ENCODE results near the gene TPST2. TPM values are rescaled to one million over a fixed set of nuclear protein-coding genes. Genes with fewer than 3 reads are reported as not detected.

Gene TPST2
- total and polyA plus RNA-seq, 9 of the 15 experiments (the other 6 are each of a cell fraction or from before 2014, with no cell fraction given), result 14.2 to 123 (median 60.1) TPM

DNA sequence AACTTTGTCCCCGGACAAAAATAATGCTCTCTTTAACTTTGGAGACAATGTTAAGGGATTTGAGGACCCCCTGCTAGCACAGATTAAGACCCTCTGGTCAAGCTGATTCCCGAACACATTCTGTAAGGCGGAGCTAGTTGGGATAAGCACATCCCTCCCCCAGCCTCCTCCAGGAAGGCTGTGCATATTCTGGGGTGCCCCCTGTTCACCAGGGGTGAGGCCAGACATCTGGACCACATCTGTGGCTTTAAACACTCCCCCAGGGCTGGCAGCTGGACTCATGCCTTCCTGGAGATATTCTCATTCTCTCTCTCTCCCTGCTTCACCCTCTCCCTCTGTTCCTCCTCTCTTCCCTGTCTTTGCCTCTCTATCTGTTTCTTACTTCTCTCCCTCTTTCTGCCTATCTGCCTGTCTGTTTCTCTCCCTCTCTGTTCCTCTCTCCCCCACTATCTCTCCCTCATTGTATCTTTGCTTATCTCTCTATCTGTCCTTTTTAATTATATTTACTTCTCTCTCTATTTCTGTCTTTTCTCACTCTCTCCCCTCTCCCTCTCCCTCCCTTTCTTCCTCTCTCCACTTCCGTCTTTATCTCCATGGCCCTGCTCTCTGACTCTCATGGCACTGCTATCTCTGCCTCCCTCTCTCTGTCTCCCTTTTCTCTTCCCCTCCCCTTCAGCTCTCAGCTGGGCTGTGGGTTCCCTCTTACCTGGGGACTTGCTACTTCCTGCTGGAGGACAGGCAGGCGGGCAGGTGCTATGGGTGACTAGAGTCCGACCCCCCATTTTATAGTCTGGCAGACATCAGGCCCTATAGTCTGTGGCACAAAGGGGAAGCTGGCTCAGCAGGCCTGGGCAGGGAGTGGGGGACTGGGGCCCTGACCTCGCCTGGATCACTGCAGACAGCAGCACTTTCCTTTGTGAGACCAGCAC lies 27.6 kb upstream of the TPST2 start, which contains the start of gene CRYBB1 (continued):
- TF ChIP-seq MEF2A (IDR thresholded peaks at IDR 0.05; ENCODE audit: control insufficient read depth, low read depth, low read length) (no peak), NFRKB (IDR thresholded peaks at IDR 0.05; ENCODE audit: low read depth) (peak; percentile 80; the same call in 1 of the 2 replicates), ZNF347 (CRISPR knock-in tag; IDR thresholded peaks at IDR 0.05; ENCODE audit: low read depth) (no peak), THRAP3 (IDR thresholded peaks at IDR 0.05; ENCODE audit: borderline replicate concordance) (peak; percentile 72; the same call in 1 of the 2 replicates), SETDB1 (IDR thresholded peaks at IDR 0.05; ENCODE audit: low read length) (no peak), MXI1 (IDR thresholded peaks at IDR 0.05; ENCODE audit: low read depth, low read length) (no peak), LEF1 (IDR thresholded peaks at IDR 0.05) (peak; percentile 38; the same call in 1 of the 2 replicates), ZNF780A (CRISPR knock-in tag; IDR thresholded peaks at IDR 0.05) (no peak), TAL1 (IDR thresholded peaks at IDR 0.05) (peak; percentile 34; the same call in 1 of the 2 replicates), GATAD2A (IDR thresholded peaks at IDR 0.05) (peak; percentile 74; the same call in 1 of the 2 replicates), CBX1 (IDR thresholded peaks at IDR 0.05; ENCODE audit: low read depth) (no peak), EP400 (IDR thresholded peaks at IDR 0.05) (peak; percentile 29; the same call in 1 of the 2 replicates), PRMT5 (CRISPR knock-in tag; IDR thresholded peaks at IDR 0.05) (no peak), FOXO4 (CRISPR knock-in tag; IDR thresholded peaks at IDR 0.05) (no peak), NCOR1 (IDR thresholded peaks at IDR 0.05) (peak; percentile 60), XRCC4 (IDR thresholded peaks at IDR 0.05; ENCODE audit: extremely low read depth, insufficient read depth, insufficient read length) (no peak), ZKSCAN1 (IDR thresholded peaks at IDR 0.05; ENCODE audit: low read depth, low read length) (no peak)
- TF ChIP-seq, protein P1, sequence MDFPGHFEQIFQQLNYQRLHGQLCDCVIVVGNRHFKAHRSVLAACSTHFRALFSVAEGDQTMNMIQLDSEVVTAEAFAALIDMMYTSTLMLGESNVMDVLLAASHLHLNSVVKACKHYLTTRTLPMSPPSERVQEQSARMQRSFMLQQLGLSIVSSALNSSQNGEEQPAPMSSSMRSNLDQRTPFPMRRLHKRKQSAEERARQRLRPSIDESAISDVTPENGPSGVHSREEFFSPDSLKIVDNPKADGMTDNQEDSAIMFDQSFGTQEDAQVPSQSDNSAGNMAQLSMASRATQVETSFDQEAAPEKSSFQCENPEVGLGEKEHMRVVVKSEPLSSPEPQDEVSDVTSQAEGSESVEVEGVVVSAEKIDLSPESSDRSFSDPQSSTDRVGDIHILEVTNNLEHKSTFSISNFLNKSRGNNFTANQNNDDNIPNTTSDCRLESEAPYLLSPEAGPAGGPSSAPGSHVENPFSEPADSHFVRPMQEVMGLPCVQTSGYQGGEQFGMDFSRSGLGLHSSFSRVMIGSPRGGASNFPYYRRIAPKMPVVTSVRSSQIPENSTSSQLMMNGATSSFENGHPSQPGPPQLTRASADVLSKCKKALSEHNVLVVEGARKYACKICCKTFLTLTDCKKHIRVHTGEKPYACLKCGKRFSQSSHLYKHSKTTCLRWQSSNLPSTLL (IDR thresholded peaks at IDR 0.05), result peak; percentile 52; the same call in 1 of the 2 replicates
- TF ChIP-seq, protein P2, sequence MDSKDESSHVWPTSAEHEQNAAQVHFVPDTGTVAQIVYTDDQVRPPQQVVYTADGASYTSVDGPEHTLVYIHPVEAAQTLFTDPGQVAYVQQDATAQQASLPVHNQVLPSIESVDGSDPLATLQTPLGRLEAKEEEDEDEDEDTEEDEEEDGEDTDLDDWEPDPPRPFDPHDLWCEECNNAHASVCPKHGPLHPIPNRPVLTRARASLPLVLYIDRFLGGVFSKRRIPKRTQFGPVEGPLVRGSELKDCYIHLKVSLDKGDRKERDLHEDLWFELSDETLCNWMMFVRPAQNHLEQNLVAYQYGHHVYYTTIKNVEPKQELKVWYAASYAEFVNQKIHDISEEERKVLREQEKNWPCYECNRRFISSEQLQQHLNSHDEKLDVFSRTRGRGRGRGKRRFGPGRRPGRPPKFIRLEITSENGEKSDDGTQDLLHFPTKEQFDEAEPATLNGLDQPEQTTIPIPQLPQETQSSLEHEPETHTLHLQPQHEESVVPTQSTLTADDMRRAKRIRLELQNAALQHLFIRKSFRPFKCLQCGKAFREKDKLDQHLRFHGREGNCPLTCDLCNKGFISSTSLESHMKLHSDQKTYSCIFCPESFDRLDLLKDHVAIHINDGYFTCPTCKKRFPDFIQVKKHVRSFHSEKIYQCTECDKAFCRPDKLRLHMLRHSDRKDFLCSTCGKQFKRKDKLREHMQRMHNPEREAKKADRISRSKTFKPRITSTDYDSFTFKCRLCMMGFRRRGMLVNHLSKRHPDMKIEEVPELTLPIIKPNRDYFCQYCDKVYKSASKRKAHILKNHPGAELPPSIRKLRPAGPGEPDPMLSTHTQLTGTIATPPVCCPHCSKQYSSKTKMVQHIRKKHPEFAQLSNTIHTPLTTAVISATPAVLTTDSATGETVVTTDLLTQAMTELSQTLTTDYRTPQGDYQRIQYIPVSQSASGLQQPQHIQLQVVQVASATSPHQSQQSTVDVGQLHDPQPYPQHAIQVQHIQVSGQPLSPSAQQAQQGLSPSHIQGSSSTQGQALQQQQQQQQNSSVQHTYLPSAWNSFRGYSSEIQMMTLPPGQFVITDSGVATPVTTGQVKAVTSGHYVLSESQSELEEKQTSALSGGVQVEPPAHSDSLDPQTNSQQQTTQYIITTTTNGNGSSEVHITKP (IDR thresholded peaks at IDR 0.05; ENCODE audit: partially characterized antibody), result no peak
- TF ChIP-seq, protein P3, sequence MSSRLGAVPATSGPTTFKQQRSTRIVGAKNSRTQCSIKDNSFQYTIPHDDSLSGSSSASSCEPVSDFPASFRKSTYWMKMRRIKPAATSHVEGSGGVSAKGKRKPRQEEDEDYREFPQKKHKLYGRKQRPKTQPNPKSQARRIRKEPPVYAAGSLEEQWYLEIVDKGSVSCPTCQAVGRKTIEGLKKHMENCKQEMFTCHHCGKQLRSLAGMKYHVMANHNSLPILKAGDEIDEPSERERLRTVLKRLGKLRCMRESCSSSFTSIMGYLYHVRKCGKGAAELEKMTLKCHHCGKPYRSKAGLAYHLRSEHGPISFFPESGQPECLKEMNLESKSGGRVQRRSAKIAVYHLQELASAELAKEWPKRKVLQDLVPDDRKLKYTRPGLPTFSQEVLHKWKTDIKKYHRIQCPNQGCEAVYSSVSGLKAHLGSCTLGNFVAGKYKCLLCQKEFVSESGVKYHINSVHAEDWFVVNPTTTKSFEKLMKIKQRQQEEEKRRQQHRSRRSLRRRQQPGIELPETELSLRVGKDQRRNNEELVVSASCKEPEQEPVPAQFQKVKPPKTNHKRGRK (tag; IDR thresholded peaks at IDR 0.05), result peak; percentile 35; the same call in 1 of the 2 replicates
